Measurements from ENCODE around the gene NTSR2. TPM values are rescaled to one million over a fixed set of nuclear protein-coding genes. Genes with fewer than 3 reads are reported as not detected.
A peak's percentile ranks its signal among the peaks of the same experiment; 100 is the strongest.

Gene NTSR2, protein sequence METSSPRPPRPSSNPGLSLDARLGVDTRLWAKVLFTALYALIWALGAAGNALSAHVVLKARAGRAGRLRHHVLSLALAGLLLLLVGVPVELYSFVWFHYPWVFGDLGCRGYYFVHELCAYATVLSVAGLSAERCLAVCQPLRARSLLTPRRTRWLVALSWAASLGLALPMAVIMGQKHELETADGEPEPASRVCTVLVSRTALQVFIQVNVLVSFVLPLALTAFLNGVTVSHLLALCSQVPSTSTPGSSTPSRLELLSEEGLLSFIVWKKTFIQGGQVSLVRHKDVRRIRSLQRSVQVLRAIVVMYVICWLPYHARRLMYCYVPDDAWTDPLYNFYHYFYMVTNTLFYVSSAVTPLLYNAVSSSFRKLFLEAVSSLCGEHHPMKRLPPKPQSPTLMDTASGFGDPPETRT
- total RNA-seq = not detected

DNA sequence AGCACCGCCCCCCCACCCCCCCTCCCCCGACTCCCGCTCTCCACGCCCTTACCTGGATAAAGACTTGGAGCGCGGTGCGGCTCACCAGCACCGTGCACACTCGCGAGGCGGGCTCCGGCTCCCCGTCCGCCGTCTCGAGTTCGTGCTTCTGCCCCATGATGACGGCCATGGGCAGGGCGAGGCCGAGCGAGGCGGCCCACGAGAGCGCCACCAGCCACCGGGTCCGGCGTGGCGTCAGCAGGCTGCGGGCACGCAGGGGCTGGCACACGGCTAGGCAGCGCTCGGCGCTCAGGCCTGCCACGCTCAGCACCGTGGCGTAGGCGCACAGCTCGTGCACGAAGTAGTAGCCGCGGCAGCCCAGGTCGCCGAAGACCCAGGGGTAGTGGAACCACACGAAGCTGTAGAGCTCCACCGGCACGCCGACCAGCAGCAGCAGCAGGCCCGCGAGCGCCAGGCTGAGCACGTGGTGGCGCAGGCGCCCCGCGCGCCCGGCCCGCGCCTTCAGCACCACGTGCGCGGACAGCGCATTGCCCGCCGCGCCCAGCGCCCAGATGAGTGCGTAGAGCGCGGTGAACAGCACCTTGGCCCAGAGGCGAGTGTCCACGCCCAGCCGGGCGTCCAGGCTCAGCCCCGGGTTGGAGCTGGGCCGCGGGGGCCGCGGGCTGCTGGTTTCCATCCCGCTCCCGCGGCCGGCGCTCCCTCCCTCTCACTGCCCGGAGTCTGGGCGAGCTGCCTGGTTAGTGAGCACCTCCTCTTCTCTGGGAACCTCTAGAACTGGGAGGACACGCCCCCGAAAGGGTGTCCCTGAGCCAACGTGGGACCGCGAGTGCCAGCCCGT is at the start of gene NTSR2:
TSS of gene NTSR2 (minus strand) at position 742 of the 838 bp plus-strand sequence. CDS start at position 676, 66 bp downstream.
- CTCF ChIA-PET = no interaction called here
- H3K4me3 Mint-ChIP-seq = no peak within 1 kb of the TSS

DNA sequence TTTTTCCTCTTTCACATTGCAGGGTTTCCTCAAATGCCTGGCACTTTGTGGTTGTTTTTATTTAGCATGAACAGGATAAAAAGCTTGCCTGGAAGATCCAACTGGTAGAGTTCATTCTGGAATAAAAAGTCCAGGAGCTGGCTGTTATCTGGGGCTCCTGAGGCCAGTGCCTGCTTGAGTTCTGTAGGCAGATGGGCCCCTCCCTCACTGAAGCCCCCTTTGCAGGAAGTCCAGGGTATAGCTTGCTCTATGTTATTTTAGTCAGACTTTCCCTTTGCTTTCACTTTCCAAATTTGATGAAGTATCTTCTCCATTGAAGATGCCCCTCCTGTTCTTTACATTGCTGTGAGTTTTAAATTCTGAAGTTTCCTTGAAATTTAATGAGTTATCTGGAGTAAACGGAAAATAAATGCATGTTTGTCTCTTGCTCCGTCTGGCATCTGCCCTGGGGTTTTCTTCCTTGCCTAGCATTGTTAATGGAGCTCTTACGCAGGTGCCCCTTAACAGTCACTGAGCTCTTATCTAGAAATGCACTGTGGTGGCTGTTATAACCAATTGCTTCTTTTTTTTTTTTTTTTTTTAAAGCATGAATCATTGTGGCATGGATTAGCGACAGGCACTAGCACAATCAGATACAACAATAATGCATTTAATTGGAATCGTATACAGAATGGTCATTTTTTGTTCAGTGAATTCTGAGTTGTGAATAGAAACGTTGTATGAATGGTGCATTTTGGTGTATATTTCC is 49.4 kb upstream of the NTSR2 start:
- CTCF ChIA-PET = interaction anchor here (1.1 to 1.5 kb wide), 6 partner anchors 17 to 26 kb away, joined by 3 to 6 read pairs (median 3); no protein-coding TSS in a partner anchor
- Mint-ChIP-seq H3K4me1 (peaks cover 4% of the 10 kb centered on the region), H3K4me3 (peak overlapping the region; percentile 40), H3K27ac (no peak overlapping the region), H3K36me3 (no peaks in the 10 kb centered on the region), H3K27me3 (peaks cover 44% of the 10 kb centered on the region), H3K9me3 (ENCODE audit: low read depth) (no peaks in the 10 kb centered on the region)
- ATAC-seq (peak; percentile 42), DNase-seq (no peak)

More for the DNA sequence above, at the start of gene NTSR2:
- H3K9me3 Mint-ChIP-seq (ENCODE audit: low read depth) = peaks cover 3% of the 10 kb centered on the region
- ATAC-seq (peak; percentile 69), DNase-seq (peak; percentile 40)
- H3K36me3 Mint-ChIP-seq = peaks cover 3% of the 10 kb centered on the region
- H3K27me3 Mint-ChIP-seq = peaks cover 38% of the 10 kb centered on the region
- peaks cover 7% of the 10 kb centered on the region for H3K4me1 Mint-ChIP-seq
- no peak within 1 kb of the TSS for H3K27ac Mint-ChIP-seq

DNA sequence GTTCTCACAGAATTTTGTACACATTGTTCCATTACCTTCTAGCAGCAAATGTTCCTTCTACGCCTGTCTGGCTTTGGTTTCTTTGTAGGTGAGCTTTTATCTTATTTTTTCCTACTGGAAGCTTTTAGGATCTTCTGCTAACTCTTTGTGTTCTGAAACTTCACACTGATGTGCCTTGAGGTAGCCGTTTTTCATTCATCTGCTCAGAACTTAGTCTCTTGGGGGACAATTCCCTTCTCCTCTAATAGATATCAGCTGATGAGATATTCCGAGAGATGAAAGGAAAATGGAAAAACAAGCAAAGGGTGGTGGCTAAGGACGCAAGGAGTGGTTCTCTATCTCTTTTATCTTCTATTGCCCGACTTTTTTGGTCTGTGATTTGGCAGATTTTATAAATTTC is 48.6 kb upstream of the NTSR2 start:
- CTCF ChIA-PET = interaction anchor here (1.1 to 1.5 kb wide), 5 partner anchors 17 to 27 kb away, joined by 3 to 6 read pairs (median 3); no protein-coding TSS in a partner anchor
- ATAC-seq (no peak), DNase-seq (no peak)
- Mint-ChIP-seq H3K36me3 (no peaks in the 10 kb centered on the region), H3K4me3 (no peak overlapping the region), H3K27ac (no peak overlapping the region), H3K9me3 (ENCODE audit: low read depth) (no peaks in the 10 kb centered on the region), H3K4me1 (peaks cover 4% of the 10 kb centered on the region), H3K27me3 (peaks cover 41% of the 10 kb centered on the region)

DNA sequence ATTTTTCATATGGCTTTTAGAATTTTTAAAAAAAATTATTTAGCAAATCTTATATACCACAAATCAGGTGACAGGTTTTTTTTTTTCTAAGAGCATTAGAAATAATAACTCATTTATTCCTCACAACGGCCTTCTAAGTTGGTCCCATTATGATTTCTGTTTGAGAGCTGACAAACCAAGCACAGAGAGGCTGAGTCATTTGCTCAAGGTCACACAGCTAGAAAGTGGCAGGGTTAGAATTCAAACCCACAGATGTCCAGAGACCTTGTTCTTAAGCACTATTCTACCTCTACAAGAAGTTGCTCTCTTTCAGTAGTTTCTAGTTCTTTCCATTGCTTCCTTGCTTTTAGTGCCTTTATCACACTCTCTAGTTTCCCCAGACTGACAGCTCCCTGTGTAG is 47.6 kb upstream of the NTSR2 start:
- H3K4me3 Mint-ChIP-seq = no peak overlapping the region
- peaks cover 4% of the 10 kb centered on the region for H3K4me1 Mint-ChIP-seq
- H3K36me3 Mint-ChIP-seq = no peaks in the 10 kb centered on the region
- DNase-seq = no peak
- H3K9me3 Mint-ChIP-seq (ENCODE audit: low read depth) = no peaks in the 10 kb centered on the region
- CTCF ChIA-PET = interaction anchor here (0.5 to 1.4 kb wide), 3 partner anchors 67 to 217 kb away, joined by 3 to 4 read pairs (median 3); no protein-coding TSS in a partner anchor
- H3K27ac Mint-ChIP-seq = no peak overlapping the region
- peaks cover 34% of the 10 kb centered on the region for H3K27me3 Mint-ChIP-seq
- no peak for ATAC-seq

DNA sequence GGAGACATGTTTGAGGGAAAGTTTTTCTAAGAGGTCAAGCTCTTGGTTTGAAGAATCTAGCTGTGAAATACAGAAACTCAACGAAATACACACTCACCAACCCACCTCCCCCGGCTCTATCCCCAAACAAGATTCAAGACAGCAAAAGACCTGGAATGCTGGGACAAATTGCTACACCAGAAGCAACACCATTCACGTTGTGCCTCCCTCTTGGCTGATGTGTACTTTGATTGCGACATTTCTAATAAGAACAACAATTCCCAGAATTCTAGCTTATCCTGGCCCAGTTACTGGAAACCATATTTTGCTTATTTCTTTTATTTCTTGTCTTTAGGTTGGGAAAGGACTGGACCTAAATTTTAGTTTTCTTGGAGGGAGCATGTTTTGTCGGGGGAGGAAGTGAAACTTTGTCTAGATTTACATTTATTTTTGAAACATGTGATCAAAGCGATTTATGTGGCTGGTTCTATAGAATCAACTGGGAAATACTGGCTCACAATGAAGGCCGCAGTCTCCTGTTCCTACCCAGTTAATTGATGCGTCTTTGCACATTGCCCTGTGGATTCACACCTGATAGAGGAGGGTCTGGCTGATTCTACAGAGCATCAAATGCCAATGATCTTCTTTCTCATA is 46.8 kb upstream of the NTSR2 start:
- H3K4me1 Mint-ChIP-seq = peaks cover 4% of the 10 kb centered on the region
- no peak overlapping the region for H3K4me3 Mint-ChIP-seq
- H3K27me3 Mint-ChIP-seq = peaks cover 32% of the 10 kb centered on the region
- no peak for ATAC-seq
- DNase-seq = no peak
- no peaks in the 10 kb centered on the region for H3K9me3 Mint-ChIP-seq (ENCODE audit: low read depth)
- no peaks in the 10 kb centered on the region for H3K36me3 Mint-ChIP-seq
- CTCF ChIA-PET = interaction anchor here (1.4 kb wide), 1 partner anchor 67 kb away, joined by 3 read pairs; no protein-coding TSS in a partner anchor
- H3K27ac Mint-ChIP-seq = no peak overlapping the region

DNA sequence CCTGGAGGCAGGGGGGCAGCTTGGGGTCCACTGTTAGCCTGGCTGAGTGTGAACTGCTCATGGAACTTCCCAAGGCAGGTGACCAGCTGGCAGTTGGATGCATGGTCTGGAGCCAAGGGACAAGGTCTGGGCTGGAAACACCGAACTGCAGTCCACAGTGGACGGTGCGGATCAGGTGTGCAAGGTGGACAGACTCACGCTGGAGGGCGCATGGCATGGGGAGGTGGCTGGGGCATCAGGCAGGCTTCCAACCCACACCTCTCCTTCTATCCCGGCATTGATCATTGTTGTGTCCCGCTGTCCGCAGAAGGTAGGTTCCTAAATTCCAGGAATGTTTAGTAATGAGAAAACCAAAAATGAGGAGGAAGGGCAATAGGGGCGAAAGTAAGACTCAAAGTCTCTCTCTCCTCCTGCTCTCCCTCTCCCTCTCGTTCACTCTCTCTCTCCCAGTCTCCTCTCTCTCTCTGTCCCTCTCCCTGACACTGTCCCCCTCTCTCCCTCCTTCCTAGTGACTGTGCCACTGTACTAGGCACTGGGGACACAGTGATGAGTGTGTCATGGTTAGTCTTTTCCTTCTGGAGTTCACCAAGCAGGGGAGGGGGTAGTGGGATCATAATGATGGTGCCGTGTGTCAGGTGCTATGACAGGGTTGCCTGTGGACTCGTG is 46.1 kb upstream of the NTSR2 start:
- DNase-seq (no peak), ATAC-seq (no peak)
- no peaks in the 10 kb centered on the region for H3K36me3 Mint-ChIP-seq
- no peak overlapping the region for H3K4me3 Mint-ChIP-seq
- CTCF ChIA-PET = interaction anchor here (0.6 to 0.9 kb wide), 2 partner anchors 63 to 68 kb away, joined by 3 to 5 read pairs; no protein-coding TSS in a partner anchor
- peaks cover 31% of the 10 kb centered on the region for H3K27me3 Mint-ChIP-seq
- no peak overlapping the region for H3K27ac Mint-ChIP-seq
- H3K4me1 Mint-ChIP-seq = peaks cover 4% of the 10 kb centered on the region
- H3K9me3 Mint-ChIP-seq (ENCODE audit: low read depth) = no peaks in the 10 kb centered on the region

DNA sequence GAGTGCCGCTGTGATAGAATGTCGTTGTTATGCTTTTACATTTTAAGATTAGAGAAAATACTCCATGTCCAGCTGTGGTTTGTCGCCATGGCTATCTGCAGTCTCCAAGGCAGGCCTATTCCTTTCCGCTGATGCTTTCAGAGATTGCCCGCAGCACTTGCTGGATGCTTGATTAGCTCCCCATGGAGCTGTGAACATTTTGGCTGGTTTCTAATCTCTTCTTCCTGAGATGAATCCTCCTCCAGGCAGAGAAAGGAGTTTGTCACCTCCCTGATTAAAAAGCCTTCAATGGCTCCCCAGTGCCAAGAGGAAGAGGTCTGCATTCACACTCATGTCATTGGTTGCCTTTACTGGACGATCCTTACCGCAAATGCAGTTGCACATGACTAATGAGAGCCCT is 43.8 kb upstream of the NTSR2 start:
- Mint-ChIP-seq H3K4me1 (no peaks in the 10 kb centered on the region), H3K27ac (no peak overlapping the region), H3K27me3 (peaks cover 25% of the 10 kb centered on the region), H3K4me3 (no peak overlapping the region), H3K9me3 (ENCODE audit: low read depth) (no peaks in the 10 kb centered on the region), H3K36me3 (no peaks in the 10 kb centered on the region)
- no peak for ATAC-seq
- DNase-seq = no peak
- CTCF ChIA-PET = no interaction called here

DNA sequence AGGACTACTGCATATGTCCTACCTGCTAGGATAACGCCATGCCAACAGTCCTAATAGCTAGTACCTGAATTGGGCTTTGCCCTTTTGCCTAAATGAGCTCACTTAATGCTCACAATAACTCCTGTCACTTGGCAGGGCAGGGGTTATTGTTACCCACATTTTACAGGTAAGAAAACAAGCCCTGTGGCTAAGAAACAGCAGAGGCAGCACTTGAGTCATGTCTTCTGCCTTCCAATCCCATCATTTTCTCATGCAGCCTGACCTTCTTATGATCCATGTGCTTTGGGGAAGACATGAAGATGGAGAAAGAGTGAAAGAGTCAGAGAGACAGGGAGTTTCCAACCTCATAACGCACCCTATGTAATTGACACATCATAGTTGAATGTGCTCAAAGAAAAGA is 42.9 kb upstream of the NTSR2 start:
- Mint-ChIP-seq H3K4me3 (no peak overlapping the region), H3K9me3 (ENCODE audit: low read depth) (no peaks in the 10 kb centered on the region), H3K27me3 (peaks cover 19% of the 10 kb centered on the region), H3K36me3 (no peaks in the 10 kb centered on the region), H3K27ac (no peak overlapping the region), H3K4me1 (no peaks in the 10 kb centered on the region)
- no peak for DNase-seq
- CTCF ChIA-PET = no interaction called here
- no peak for ATAC-seq

DNA sequence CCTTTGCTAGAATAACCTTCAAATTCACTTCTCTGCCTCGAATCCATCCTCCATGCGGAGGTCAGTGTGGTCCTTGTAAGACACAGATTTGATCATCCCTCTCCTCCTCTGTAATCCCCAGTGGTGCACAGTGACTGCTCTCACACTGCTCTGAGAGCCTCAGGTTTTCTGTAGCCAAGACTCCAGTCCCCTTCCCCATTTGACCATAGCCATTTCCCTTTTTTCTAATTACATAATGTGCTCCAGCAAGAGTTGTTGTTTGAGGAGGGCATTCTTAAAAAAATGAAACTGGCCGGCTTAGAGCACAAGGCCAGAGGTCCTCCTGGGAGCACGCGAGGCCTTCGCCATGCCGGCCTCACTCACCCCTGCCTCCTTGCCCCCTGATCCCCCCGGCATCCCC is 41.8 kb upstream of the NTSR2 start:
- Mint-ChIP-seq H3K27me3 (peaks cover 11% of the 10 kb centered on the region), H3K9me3 (ENCODE audit: low read depth) (no peaks in the 10 kb centered on the region), H3K27ac (no peak overlapping the region), H3K4me3 (no peak overlapping the region), H3K4me1 (no peaks in the 10 kb centered on the region), H3K36me3 (no peaks in the 10 kb centered on the region)
- ATAC-seq (no peak), DNase-seq (no peak)
- CTCF ChIA-PET = no interaction called here

DNA sequence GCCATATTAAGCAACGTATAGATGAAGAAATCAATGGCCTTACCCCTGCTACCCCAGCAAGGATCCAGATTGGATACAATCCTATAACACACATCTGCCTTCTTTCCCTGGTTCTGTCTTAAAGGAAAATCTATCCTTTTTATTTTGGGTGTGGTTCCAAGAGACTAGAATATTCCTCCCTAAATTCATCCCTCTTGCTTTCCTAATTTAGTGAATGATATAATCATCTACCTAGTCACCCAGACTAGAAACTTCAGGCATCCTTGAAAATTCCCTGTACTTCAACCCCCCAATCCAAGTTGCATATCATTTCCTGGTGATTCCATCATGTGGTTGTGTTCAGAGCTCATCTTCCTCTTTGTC is 41.3 kb upstream of the NTSR2 start:
- CTCF ChIA-PET = no interaction called here
- ATAC-seq = no peak
- H3K4me3 Mint-ChIP-seq = no peak overlapping the region
- peaks cover 8% of the 10 kb centered on the region for H3K27me3 Mint-ChIP-seq
- no peaks in the 10 kb centered on the region for H3K9me3 Mint-ChIP-seq (ENCODE audit: low read depth)
- no peaks in the 10 kb centered on the region for H3K4me1 Mint-ChIP-seq
- H3K27ac Mint-ChIP-seq = no peak overlapping the region
- H3K36me3 Mint-ChIP-seq = no peaks in the 10 kb centered on the region
- DNase-seq = no peak

DNA sequence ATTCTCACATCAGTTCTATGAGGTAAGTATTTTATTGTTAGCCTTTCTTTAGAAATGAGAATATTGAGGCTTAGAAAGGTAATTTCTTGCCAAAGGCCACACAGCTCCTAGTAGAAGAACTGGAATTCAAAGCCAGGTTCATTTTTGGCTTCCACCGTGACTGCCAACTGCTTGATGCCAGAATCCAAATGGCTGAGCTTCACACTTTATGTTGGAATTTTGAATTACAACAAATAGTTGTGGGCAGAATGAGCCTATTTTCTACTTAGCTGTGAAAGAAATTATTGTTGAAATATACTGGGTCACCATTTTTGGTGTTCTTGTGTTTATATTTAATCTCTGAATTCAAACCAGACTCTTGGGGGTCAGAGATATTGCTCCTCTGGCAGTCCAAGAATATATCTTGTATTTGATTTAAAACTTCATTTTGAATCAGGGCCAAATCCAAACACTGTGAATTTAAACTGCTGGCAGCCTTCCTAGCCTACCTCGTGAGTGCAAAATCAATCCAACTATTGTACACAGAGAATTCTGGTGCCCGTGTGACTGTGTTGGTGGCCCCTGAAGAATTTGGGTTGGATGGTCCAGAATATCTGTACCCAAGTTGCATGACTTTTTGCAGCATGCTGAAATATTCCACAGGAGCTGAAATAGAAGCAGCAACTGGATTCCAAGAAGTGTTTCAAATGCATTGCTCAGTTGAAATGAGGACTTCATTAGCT is 40.8 kb upstream of the NTSR2 start:
- DNase-seq (no peak), ATAC-seq (no peak)
- peaks cover 7% of the 10 kb centered on the region for H3K27me3 Mint-ChIP-seq
- CTCF ChIA-PET = no interaction called here
- no peak overlapping the region for H3K4me3 Mint-ChIP-seq
- H3K36me3 Mint-ChIP-seq = no peaks in the 10 kb centered on the region
- H3K27ac Mint-ChIP-seq = no peak overlapping the region
- no peaks in the 10 kb centered on the region for H3K4me1 Mint-ChIP-seq
- no peaks in the 10 kb centered on the region for H3K9me3 Mint-ChIP-seq (ENCODE audit: low read depth)

DNA sequence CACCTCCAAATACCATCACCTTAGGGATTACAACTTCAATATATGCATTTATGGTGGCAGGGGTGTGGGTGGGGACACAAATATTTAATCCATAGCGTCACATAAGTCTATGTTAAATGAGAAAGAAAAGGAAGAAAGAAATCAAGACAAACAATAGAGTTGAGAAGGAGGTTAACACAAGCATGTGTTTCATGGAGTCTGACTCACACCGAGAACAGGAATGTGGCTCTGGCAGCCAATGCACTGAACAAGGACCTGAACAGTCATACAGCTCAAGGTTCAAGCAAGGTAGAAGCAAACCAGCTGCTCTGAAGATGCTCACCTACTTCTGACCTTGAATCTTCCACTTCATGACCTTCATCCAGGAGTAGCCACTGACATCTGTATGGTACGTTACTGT is 40.2 kb upstream of the NTSR2 start:
- Mint-ChIP-seq H3K27me3 (peaks cover 7% of the 10 kb centered on the region), H3K36me3 (no peaks in the 10 kb centered on the region), H3K4me1 (no peaks in the 10 kb centered on the region), H3K9me3 (ENCODE audit: low read depth) (no peaks in the 10 kb centered on the region), H3K27ac (no peak overlapping the region), H3K4me3 (no peak overlapping the region)
- CTCF ChIA-PET = no interaction called here
- DNase-seq (no peak), ATAC-seq (no peak)
